ENCODE data around the gene ATG7.
"Not testable (repeated sequence)": the region's sequence is repeated elsewhere in the genome, so short reads cannot be mapped to it uniquely, and the experiment has no call there.

Gene ATG7

GRCh38 chr3:11482021-11482420 is 209.8 kb downstream of the ATG7 start:
- no peak for TF ChIP-seq CTCF (conservative IDR thresholded peaks at IDR 0.05; ENCODE audit: low read depth, low read length)
- H3K27me3 ChIP-seq (ENCODE audit: insufficient read depth, low read depth) = no peaks in the 10 kb centered on the region
- no peak overlapping the region for H3K9ac ChIP-seq
- no peak overlapping the region for H2AFZ ChIP-seq (ENCODE audit: low read depth)
- H4K20me1 ChIP-seq (ENCODE audit: insufficient read depth) = no peaks in the 10 kb centered on the region
- H3K4me2 ChIP-seq = no peak overlapping the region
- no peaks in the 10 kb centered on the region for H3K4me1 ChIP-seq (ENCODE audit: low read depth, poor library complexity, severe bottlenecking)
- H3K36me3 ChIP-seq (ENCODE audit: insufficient read depth) = no peaks in the 10 kb centered on the region
- no peak overlapping the region for H3K27ac ChIP-seq
- no peaks in the 10 kb centered on the region for H3K79me2 ChIP-seq (ENCODE audit: insufficient read depth, low read depth)
- no peak overlapping the region for H3K4me3 ChIP-seq (IDR thresholded peaks at IDR 0.05; ENCODE audit: insufficient read depth, low read depth, low read length)

DNA sequence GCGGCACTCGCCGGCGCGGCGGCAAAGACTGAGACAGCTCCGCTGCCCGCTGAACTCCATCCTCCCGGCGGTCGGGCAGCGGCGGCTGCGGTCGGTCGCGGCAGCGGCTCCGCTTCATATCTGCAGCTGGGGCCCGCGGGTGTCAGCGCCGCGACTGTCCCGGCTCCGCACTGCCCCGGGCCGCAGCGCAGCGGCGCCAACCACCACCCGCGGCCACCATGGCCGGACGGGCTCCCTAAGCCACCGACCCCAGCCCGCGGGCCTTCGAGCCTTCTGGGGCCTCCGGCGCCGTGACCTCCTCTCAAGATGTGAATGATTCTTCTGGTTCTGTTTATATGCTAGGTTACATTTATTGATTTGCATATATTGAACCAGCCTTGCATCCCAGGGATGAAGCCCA is 216.2 kb downstream of the ATG7 start:
- not testable (repeated sequence) for H3K4me2 ChIP-seq; H4K20me1 ChIP-seq (ENCODE audit: insufficient read depth); H3K27ac ChIP-seq; H3K4me1 ChIP-seq (ENCODE audit: low read depth, poor library complexity, severe bottlenecking); H3K4me3 ChIP-seq (IDR thresholded peaks at IDR 0.05; ENCODE audit: insufficient read depth, low read depth, low read length); H3K36me3 ChIP-seq (ENCODE audit: insufficient read depth); H3K27me3 ChIP-seq (ENCODE audit: insufficient read depth, low read depth); H2AFZ ChIP-seq (ENCODE audit: low read depth); H3K79me2 ChIP-seq (ENCODE audit: insufficient read depth, low read depth); H3K9ac ChIP-seq

- no peaks in the 10 kb centered on the region for H3K27me3 ChIP-seq (ENCODE audit: insufficient read depth, low read depth)
- no peaks in the 10 kb centered on the region for H4K20me1 ChIP-seq (ENCODE audit: insufficient read depth)
- TF ChIP-seq CTCF (conservative IDR thresholded peaks at IDR 0.05; ENCODE audit: low read depth, low read length) = no peak
- H2AFZ ChIP-seq (ENCODE audit: low read depth) = no peak overlapping the region
- H3K4me2 ChIP-seq = no peak overlapping the region
- no peaks in the 10 kb centered on the region for H3K79me2 ChIP-seq (ENCODE audit: insufficient read depth, low read depth)
- no peak overlapping the region for H3K4me3 ChIP-seq (IDR thresholded peaks at IDR 0.05; ENCODE audit: insufficient read depth, low read depth, low read length)
- no peaks in the 10 kb centered on the region for H3K4me1 ChIP-seq (ENCODE audit: low read depth, poor library complexity, severe bottlenecking)
- H3K9ac ChIP-seq = no peak overlapping the region
- H3K36me3 ChIP-seq (ENCODE audit: insufficient read depth) = no peaks in the 10 kb centered on the region
- no peak overlapping the region for H3K27ac ChIP-seq
These were observed 222.1 kb downstream of the ATG7 start for GRCh38 chr3:11494131-11494916.

DNA sequence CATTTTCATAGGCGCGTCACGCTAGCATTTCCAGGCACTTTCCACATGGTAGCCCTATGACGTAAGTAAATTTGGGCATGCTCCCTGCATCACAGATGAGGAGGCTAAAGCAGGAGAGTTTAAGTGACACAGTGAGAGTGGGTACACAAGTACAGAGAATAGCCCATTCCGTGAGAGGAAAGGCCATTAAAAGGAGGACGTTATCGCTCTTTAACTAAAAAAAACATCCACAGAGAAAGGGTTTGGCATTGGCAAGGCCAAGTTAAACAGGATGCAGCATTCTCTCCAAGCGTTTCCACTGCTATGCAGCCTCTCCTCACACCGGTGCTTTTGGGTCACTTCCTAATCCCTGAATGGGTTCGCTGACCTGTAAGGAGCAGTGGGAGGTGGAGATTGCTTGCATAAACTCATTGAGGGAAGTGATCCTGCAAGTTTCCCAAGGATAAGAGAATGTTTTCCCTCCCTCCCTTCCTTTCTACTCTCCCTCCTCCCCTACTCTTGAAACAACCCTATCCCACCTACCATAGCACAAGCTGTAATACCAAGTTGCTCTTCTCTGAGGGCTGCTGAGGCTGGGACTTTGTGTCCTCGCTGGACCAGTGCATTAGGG is 223.9 kb downstream of the ATG7 start:
- Histone ChIP-seq H3K4me3 (IDR thresholded peaks at IDR 0.05; ENCODE audit: insufficient read depth, low read depth, low read length) (no peak overlapping the region), H4K20me1 (ENCODE audit: insufficient read depth) (no peaks in the 10 kb centered on the region), H3K27me3 (ENCODE audit: insufficient read depth, low read depth) (no peaks in the 10 kb centered on the region), H3K4me1 (ENCODE audit: low read depth, poor library complexity, severe bottlenecking) (no peaks in the 10 kb centered on the region), H2AFZ (ENCODE audit: low read depth) (no peak overlapping the region), H3K9ac (no peak overlapping the region), H3K79me2 (ENCODE audit: insufficient read depth, low read depth) (no peaks in the 10 kb centered on the region), H3K27ac (no peak overlapping the region), H3K4me2 (no peak overlapping the region), H3K36me3 (ENCODE audit: insufficient read depth) (no peaks in the 10 kb centered on the region)
- no peak for TF ChIP-seq CTCF (conservative IDR thresholded peaks at IDR 0.05; ENCODE audit: low read depth, low read length)

DNA sequence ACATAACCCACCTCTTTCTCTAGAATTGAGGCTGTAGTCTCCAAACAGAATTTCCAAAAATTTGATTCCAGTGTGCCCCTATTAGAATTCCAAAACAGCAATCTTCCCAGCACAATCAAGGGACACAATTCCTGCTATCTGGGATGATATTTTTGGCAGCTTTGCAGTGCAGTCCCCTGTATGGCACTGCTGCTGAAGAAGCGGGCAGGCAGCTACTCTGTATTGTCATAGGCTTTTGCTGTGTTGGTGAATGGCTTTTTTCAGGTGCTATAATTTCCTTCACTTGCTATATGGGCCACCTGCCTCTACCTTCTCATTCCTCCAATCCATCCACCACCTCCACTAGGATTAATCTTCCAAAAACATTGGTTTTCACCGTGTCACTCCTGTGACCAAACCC is 226.0 kb downstream of the ATG7 start:
- Histone ChIP-seq H3K4me1 (ENCODE audit: low read depth, poor library complexity, severe bottlenecking) (no peaks in the 10 kb centered on the region), H4K20me1 (ENCODE audit: insufficient read depth) (no peaks in the 10 kb centered on the region), H3K27ac (no peak overlapping the region), H3K4me3 (IDR thresholded peaks at IDR 0.05; ENCODE audit: insufficient read depth, low read depth, low read length) (no peak overlapping the region), H3K79me2 (ENCODE audit: insufficient read depth, low read depth) (no peaks in the 10 kb centered on the region), H3K9ac (no peak overlapping the region), H3K4me2 (no peak overlapping the region), H2AFZ (ENCODE audit: low read depth) (no peak overlapping the region), H3K36me3 (ENCODE audit: insufficient read depth) (no peaks in the 10 kb centered on the region), H3K27me3 (ENCODE audit: insufficient read depth, low read depth) (no peaks in the 10 kb centered on the region)
- TF ChIP-seq CTCF (conservative IDR thresholded peaks at IDR 0.05; ENCODE audit: low read depth, low read length) = no peak
